DMS79 (cell line): ENCODE measurements around the gene INPP5A.

ENCODE experiments used
- DNase-seq: peaks from one replicate; lab custom pipeline; 2025; lab: John Stamatoyannopoulos, UW

The INPP5A gene

DNA sequence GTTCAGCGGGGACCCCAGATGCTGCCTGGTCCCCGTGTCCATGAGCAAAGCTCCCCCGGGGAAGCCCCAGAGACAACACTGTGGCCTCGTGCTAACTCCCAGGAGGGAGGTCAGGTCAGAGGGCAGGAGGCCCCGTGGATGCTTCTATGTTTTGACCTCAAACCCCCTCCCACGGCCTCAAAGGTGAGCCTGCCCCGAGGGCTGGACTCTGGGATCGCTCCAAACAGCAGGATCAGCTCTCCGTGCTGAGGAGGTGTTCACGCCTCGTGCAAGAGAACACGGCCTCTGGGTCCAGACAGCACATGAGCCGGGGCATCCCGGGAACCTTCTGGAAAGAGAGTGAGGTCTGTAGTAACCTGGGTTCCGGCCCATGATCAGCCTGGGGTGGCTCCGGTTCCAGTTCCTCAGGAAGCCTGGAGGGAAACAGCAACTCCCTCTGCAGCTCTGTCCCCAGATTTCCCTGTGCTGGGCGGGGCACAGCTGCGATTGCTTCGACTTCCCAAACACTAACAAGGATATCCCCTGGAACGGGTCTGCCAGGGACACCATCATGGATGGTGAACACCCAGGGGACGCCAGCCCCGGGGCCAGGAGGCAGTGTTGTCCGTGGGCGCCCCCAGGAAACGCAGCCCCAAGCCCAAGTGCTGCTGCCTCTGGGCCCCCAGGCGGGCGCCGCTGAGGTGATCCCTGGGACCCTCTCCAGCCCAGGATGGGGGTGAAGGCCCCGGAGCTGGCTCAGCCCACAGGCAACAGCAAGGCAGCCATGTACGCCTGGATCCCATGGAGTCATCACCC lies 18.0 kb upstream of the INPP5A start:
- DNase-seq: no peak

DNA sequence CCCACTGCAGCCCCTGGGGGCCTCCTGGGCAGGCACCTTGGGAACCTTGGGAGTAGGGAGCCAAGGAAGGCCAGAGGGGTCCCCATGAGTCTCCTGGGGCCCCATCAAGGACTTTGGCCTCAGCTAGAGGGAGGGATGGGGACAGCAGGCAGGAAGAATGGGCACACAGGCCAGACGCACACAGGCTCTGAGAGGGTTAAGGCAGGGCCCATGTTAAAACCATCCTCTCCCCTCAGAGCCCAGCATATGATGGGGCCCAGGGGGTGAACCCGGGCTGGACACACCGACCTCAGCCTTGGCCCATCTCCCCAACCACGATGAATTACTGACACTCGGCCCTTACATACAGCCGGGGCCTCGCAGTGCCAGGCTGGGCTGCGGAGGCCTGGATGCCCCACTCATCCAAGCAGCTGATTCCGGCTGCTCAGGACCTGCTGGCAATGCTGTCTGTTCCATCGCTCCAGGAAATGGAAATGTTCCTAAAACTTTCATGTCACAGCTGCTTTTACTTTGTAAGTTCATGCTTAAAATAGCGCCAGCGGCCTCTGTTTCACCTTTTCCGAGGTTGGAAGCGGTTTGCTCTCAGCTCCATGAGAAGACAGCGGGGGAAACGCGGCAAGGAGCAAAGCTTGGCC lies 17.3 kb upstream of the INPP5A start:
- no peak for DNase-seq

- DNase-seq: no peak
These were observed 16.5 kb upstream of the INPP5A start for GRCh38 chr10:132521041-132521465.

- no peak for DNase-seq
These were observed 16.0 kb upstream of the INPP5A start for GRCh38 chr10:132521466-132522102.

GRCh38 chr10:132522521-132523411 lies 14.8 kb upstream of the INPP5A start:
- DNase-seq: no peak

DNA sequence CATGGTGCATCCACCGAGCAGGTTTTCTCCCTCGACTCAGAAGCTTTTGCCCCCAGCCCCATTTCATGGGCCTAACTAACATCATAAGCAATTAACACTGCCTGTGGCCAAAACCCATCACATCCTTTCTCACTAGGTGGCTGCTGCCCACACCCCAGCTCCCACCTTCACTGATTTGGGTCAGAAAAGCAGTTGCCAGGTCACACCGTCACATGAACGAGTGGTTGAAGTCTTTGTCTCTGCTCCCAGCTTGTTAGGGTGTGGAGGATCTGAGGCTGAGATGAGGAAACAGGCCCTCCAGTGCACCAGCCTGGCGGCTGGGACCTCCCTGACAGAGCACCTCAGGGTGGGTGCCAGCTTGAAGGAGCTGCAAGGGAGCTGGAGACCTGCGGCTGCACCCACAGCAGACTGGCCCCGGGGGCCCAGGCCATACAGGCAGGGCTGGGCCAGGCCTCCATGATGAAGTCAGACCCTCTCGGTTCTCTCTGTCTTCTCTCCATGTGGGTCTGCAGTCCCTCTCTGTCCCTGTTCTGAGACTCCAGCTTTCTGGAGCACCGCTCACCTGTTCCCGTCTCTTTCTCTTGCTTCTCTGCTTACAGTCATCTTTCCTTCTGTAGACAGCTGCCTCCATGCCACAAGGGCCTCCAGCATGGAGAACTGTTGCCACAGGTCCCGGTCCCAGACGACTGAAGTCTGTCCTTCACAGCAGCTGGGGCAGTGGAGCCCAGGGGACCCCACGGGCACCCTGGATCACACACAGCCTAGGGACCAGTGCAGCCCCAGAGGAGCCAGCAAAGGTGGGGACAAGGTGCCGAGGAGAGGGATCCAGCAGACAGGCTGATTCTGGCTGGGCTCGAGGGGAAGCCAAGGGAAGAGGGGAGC lies 13.8 kb upstream of the INPP5A start:
- DNase-seq: no peak

DNA sequence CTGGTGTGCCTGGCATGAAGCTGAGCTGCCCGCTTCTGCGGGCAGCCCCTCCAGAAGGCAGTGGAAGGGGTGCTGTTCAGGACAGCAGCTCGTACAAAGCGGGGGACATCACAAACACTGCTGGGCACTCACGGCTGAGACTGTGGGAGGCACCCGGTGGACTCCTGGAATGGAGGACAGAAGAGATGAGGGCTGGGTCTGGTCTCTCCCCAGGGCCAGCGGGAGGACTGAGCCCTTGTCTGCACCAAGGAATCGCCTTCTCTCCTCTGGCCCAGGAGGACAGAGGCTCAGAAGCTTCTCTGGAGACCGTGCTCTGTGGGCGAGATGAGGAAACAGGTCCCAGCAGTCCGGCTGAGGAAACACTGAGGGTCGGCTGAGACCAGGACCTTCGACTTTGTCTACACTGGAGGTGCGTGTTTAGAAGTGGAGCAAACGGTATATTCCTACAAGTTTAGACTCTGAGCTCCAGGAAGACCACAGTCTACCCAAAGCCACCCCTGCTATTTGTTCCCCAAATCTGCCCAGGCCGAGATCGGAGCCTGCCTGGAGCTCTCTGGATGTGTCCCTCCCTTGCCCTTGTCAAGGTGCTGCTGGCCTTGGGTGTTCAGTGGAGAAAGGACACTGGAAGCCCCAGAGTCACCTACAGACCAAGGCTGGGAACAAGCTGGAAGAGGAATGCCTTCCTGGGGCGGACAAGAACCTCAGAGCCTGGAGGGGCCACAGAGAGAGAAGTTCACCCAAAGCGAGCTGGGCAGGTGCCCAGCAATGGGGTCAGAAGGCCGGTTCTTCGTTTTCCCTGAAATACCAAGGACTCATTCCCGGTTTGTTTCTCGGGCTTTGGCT lies 12.9 kb upstream of the INPP5A start:
- no peak for DNase-seq

DNA sequence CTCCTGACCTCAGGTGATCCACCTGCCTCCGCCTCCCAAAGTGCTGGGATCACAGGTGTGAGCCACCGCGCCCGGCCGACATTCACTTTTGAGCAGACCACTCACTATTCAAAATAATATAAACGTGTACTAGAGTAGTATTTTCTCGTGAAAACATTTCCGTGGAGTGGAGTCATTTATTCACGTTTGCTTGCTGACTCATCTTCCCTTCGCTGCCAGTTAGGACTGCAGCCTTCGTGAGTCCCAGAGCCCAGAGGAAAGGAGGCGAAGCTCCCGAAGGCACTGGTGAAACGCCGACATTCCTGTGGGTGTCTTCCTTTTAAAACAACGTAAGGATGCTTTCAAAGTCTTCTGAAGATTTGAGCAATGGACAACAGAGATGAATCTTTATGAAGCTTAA lies 10.9 kb upstream of the INPP5A start:
- no peak for DNase-seq

DNA sequence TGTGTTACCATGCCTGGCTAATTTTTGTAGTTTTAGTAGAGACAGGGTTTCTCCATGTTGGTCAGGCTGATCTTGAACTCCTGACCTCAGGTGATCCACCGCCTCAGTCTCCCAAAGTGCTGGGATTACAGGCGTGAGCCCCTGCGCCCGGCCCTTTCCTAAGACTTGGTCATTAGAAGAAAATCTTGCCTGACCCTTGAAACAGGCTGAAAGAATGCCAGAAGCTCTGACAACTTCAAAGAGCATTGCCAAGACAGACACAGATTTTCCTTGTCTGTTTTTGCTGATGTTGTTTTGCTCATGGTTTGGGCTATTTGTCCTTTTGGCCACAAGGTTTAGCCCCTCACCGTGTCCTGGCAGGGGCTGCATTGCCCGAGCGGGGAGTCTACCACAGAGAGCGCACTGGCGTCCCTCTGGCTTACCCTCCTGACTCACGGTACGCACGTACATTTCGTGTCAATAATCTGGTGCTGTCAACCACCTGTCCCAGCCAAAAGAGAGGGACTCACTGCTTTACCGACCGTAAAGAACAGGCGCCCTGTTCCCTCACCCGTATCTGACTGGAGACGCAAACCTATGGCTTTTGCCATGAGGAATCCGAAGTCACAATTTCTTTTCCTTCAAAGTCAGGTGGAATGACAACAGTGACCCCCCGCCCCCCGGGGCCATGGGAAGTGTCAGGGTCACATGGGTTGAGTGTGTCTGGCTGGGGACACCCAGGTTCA lies 10.1 kb upstream of the INPP5A start:
- DNase-seq: no peak

- no peak for DNase-seq
These were observed 9.4 kb upstream of the INPP5A start for GRCh38 chr10:132528064-132528691.

DNA sequence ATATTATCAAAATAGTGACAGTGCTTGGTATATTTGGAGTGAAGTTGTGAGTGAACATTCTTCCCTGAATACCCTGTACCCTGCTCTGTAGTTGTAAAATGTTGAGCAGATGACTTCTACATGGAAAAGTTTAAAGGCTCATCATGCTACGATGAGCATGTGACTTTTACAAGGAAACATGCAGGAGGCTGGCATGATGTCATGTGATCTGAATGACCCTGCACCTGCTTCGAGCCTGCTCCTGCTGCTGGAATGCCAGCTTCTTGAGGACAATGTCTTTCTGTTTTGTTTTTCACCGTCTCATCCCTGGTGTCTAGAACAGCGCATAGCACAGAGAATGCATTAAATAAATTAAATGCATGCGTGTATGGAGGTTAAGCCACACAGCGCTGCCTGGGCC lies 5.4 kb upstream of the INPP5A start:
- DNase-seq: no peak

GRCh38 chr10:132532749-132533560 lies 4.6 kb upstream of the INPP5A start:
- DNase-seq: peak; percentile 56

- DNase-seq: no peak
These were observed 3.9 kb upstream of the INPP5A start for GRCh38 chr10:132533571-132534260.

DNA sequence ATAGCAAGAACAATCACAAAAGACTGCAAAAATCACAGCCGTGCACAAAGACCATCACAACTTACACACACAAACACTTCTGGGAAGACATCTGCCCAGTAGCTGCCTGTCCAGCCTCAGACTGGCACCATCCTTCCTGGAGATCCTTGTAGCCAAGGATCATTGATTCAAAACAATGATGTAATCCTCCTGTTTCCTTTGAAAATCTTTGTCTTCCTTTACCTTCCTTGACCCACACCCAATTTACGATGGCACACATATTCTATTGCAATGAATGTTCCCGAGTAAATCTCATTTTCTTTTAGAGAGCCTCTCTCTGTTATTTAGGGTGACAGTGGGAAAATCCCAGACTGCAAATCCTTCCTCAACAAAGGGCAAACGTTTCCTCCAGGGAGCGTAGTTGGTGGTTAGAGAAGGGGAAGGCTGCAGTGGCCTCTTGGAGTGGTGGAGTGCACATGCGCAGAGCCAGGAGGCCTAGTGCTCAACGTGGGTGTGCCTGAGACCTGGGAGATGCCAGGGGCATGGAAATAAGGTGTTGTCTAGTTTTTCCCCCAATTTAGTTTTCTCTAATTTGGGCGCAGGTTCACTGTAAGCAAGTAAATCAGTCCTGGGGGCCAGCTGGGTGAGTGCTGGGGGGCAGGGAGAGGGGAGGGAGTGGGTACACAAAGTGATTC lies 3.1 kb upstream of the INPP5A start:
- DNase-seq: no peak

GRCh38 chr10:132535065-132535651 lies 2.4 kb upstream of the INPP5A start:
- no peak for DNase-seq

DNA sequence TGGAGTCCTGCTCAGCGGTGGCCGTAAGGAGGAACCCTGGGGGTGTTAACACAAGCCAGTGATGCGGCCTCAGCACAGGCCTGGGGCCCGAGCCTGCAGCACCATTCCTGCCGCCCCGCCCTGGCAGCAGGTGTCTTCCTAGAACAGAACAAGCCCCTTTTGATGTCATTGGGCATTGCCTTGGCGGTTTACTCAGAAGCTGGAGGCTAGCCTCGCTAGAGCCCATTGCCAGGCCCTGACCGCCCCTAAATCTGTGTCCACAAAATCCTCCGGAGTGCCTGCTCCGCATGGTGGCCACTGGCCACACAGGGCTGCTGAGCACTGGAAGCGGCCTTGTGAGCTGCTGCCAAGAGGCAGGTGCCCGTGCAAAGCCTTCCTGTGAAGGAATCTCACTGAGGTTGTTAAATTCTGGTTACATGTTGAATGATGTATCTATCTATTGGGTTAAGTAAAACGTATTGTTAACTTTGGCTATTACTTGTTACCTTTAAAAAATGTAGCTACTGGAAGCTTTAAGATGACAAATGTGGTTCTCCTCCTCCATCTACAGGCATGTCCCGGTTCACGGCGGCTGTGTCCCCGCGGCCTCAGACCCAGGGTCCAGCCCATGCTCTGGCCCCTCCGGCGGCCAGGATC lies 1.2 kb upstream of the INPP5A start:
- no peak for DNase-seq
